SU-DHL-6 (cell line): ENCODE results near the gene NPAS1.

Experiments
- H2AFZ ChIP-seq: fragments of 200-600 bp; sonication (generic); 2 replicates; pipeline ENCODE4 v1.6.1; 2014; ENCODE audit warnings: low read depth, mild to moderate bottlenecking, moderate library complexity, mixed read lengths, antibody characterized with exemption, low read length; ENCODE audit not compliant: severe bottlenecking
- H3F3A ChIP-seq: fragments of 200-600 bp; shearing (Covaris generic); 2 replicates; pipeline ENCODE4 v1.6.0; 2016; ENCODE audit warnings: antibody characterized with exemption, mild to moderate bottlenecking; ENCODE audit not compliant: insufficient read depth
- H3K27ac ChIP-seq: fragments of 200-600 bp; sonication (generic); 2 replicates; pipeline ENCODE4 v1.5.1; 2016; ENCODE audit warnings: low read depth, mild to moderate bottlenecking, low read length, moderate library complexity, mixed read lengths
- H3K27me3 ChIP-seq: fragments of 200-600 bp; sonication (generic), shearing (Covaris generic); 2 replicates; pipeline ENCODE4 v1.6.0; 2014; ENCODE audit warnings: mild to moderate bottlenecking, low read length
- H3K36me3 ChIP-seq: fragments of 200-600 bp; sonication (generic); 2 replicates; pipeline ENCODE4 v1.6.1; 2014; ENCODE audit warnings: mild to moderate bottlenecking, low read length, mixed read lengths
- H3K4me2 ChIP-seq: fragments of 300-600, 200-600 bp; shearing (Covaris generic), sonication (generic); 2 replicates; pipeline ENCODE4 v1.6.0; 2014; ENCODE audit warnings: low read length, low read depth, mild to moderate bottlenecking; ENCODE audit not compliant: poor library complexity, severe bottlenecking
- H3K4me3 ChIP-seq: fragments of 200-600 bp; sonication (generic); 2 replicates; pipeline ENCODE4 v1.5.1; 2014; ENCODE audit warnings: antibody characterized with exemption, low read length, mild to moderate bottlenecking, mixed read lengths; ENCODE audit not compliant: insufficient read depth, poor library complexity, severe bottlenecking
- H3K79me2 ChIP-seq: fragments of 200-600 bp; sonication (generic); 2 replicates; pipeline ENCODE4 v1.6.1; 2014; ENCODE audit warnings: mild to moderate bottlenecking, low read length, moderate library complexity; ENCODE audit not compliant: insufficient read depth
- H3K9ac ChIP-seq: fragments of 200-600 bp; sonication (generic); 2 replicates; pipeline ENCODE4 v1.7.0; 2014; ENCODE audit warnings: mild to moderate bottlenecking, low read length
- H3K9me2 ChIP-seq: fragments of 200-600 bp; sonication (generic); replicated peaks from 2 replicates; pipeline ENCODE4 v1.6.1; 2014; ENCODE audit warnings: low read length; ENCODE audit not compliant: insufficient read depth
- H3K9me3 ChIP-seq: fragments of 200-600 bp; sonication (generic); 2 replicates; pipeline ENCODE4 v1.6.1; 2014; ENCODE audit warnings: low read length, mixed read lengths; ENCODE audit not compliant: insufficient read depth
- H4K20me1 ChIP-seq: fragments of 200-600 bp; sonication (generic); 2 replicates; pipeline ENCODE4 v1.6.1; 2014; ENCODE audit warnings: low read depth, mild to moderate bottlenecking, antibody characterized with exemption, low read length, moderate library complexity, mixed read lengths
- CTCF ChIP-seq: fragments of 200-600 bp; sonication (generic); IDR thresholded peaks from one replicate; pipeline ENCODE4 v1.5.1; 2017; ENCODE audit warnings: antibody characterized with exemption, mild to moderate bottlenecking, low read length, moderate library complexity; ENCODE audit not compliant: insufficient read depth, poor library complexity, severe bottlenecking
- EZH2phosphoT487 ChIP-seq: fragments of 200-600 bp; sonication (generic), shearing (Covaris generic); conservative IDR thresholded peaks from 2 replicates; pipeline ENCODE4 v1.6.1; 2018; ENCODE audit warnings: mild to moderate bottlenecking, antibody characterized with exemption, low read length, moderate library complexity, mixed read lengths

Gene NPAS1

GRCh38 chr19:46983097-46983496, 36.5 kb upstream of the NPAS1 start:
- no peaks in the 10 kb centered on the region for H3K9me3 ChIP-seq
- H3F3A ChIP-seq = no peaks in the 10 kb centered on the region
- H3K27me3 ChIP-seq = no peaks in the 10 kb centered on the region
- H3K4me2 ChIP-seq = no peak overlapping the region
- H2AFZ ChIP-seq = no peak overlapping the region
- H3K27ac ChIP-seq = no peak overlapping the region
- H3K9me2 ChIP-seq = no peaks in the 10 kb centered on the region
- 0 out of 2 replicates have a peak, but pooled peaks cover 4% of the 10 kb centered on the region for H3K79me2 ChIP-seq
- no peaks in the 10 kb centered on the region; the same call in 1 of the 2 replicates for H3K36me3 ChIP-seq
- no peak overlapping the region for H3K4me3 ChIP-seq
- no peak for TF ChIP-seq CTCF
- no peak for TF ChIP-seq EZH2phosphoT487
- H4K20me1 ChIP-seq = no peaks in the 10 kb centered on the region
- H3K9ac ChIP-seq = no peak overlapping the region

GRCh38 chr19:46984077-46985010, 35.3 kb upstream of the NPAS1 start:
- no peak overlapping the region for H3K4me3 ChIP-seq
- no peaks in the 10 kb centered on the region for H3F3A ChIP-seq
- no peaks in the 10 kb centered on the region; the same call in 1 of the 2 replicates for H3K36me3 ChIP-seq
- H2AFZ ChIP-seq = no peak overlapping the region
- 0 out of 2 replicates have a peak, but pooled peaks cover 4% of the 10 kb centered on the region for H3K79me2 ChIP-seq
- no peaks in the 10 kb centered on the region for H3K27me3 ChIP-seq
- H3K9ac ChIP-seq = no peak overlapping the region
- no peaks in the 10 kb centered on the region for H4K20me1 ChIP-seq
- H3K9me2 ChIP-seq = no peaks in the 10 kb centered on the region
- H3K4me2 ChIP-seq = no peak overlapping the region
- TF ChIP-seq CTCF (no peak), EZH2phosphoT487 (no peak)
- no peaks in the 10 kb centered on the region for H3K9me3 ChIP-seq
- H3K27ac ChIP-seq = no peak overlapping the region

DNA sequence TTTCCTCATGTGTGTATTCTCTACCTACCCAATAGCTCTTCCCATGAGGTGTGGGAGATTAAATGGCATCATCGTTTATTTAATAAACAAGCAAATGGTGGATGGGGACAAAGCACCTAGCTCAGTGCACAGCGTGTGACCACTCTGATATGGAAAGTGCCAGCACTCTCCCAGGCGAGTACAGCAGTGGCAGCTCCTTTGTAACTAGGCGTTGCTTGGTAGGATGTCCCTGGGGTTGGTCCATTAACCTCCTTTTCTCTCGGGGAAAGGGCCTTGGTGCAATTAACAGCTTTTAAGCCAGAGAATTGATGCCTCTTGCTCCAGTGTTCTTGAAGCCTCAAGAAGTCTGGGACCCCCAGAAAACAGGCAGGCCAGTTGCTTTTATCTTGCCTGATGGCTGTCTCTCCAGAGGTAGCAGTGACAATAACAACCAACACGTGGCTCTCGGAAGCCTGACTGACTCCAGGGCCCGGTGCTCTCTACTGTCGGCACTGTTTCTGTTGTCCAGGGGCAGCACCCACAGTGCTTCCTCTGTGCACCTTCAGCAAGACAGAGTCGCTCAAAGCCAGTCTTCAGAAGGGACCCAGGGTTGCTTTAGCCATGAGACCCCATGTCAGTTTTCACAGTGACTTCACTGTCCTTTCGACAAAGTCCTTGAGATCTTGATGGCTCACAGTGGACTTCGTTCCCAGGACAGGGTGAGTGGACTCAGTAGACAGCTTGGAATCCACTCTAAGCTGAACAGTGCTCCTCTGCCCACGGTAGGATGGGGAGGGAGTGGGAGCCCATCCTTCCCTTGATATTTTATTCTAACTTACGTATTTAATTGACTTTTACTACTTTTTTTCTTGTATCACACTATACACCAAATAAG, 33.9 kb upstream of the NPAS1 start:
- H3K9ac ChIP-seq = no peak overlapping the region

More for the DNA sequence above, 33.9 kb upstream of the NPAS1 start:
- Histone ChIP-seq H3K4me3 (no peak overlapping the region), H2AFZ (no peak overlapping the region), H3K9me3 (no peaks in the 10 kb centered on the region), H3K9me2 (no peaks in the 10 kb centered on the region), H3K4me2 (no peak overlapping the region), H3K36me3 (no peaks in the 10 kb centered on the region; the same call in 1 of the 2 replicates), H3K27me3 (no peaks in the 10 kb centered on the region), H3F3A (no peaks in the 10 kb centered on the region), H3K79me2 (0 out of 2 replicates have a peak, but pooled peaks cover 4% of the 10 kb centered on the region), H3K27ac (no peak overlapping the region), H4K20me1 (no peaks in the 10 kb centered on the region)
- TF ChIP-seq CTCF = no peak
- TF ChIP-seq EZH2phosphoT487 = no peak
